Measurements from ENCODE around the gene LY6G5C. TPM values are rescaled to one million over a fixed set of nuclear protein-coding genes. Genes with fewer than 3 reads are reported as not detected.
"Not testable (repeated sequence)": the region's sequence is repeated elsewhere in the genome, so short reads cannot be mapped to it uniquely, and the experiment has no call there.

LY6G5C gene
- total RNA-seq, 1 donor from 2014 or later, result not detected

GRCh38 chr6:31712296-31712695 lies 31.4 kb upstream of the LY6G5C start:
- peak; percentile 57 for TF ChIP-seq CTCF (IDR thresholded peaks at IDR 0.05; ENCODE audit: insufficient read depth, low read length, severe bottlenecking)
- DNase-seq (ENCODE audit: low read depth), result no peak
- Histone ChIP-seq H3K27me3 (ENCODE audit: control insufficient read depth, insufficient read depth, low read length) (no peaks in the 10 kb centered on the region), H3K4me3 (ENCODE audit: low read depth, low read length) (no peak overlapping the region), H3K36me3 (ENCODE audit: control insufficient read depth, insufficient read depth, low read length) (no peaks in the 10 kb centered on the region)
- FAIRE-seq, result peak; percentile 75

GRCh38 chr6:31711233-31711632 lies 30.4 kb upstream of the LY6G5C start:
- Histone ChIP-seq H3K36me3 (ENCODE audit: control insufficient read depth, insufficient read depth, low read length) (no peaks in the 10 kb centered on the region), H3K27me3 (ENCODE audit: control insufficient read depth, insufficient read depth, low read length) (no peaks in the 10 kb centered on the region), H3K4me3 (ENCODE audit: low read depth, low read length) (no peak overlapping the region)
- TF ChIP-seq CTCF (IDR thresholded peaks at IDR 0.05; ENCODE audit: insufficient read depth, low read length, severe bottlenecking), result no peak
- no peak for FAIRE-seq
- DNase-seq (ENCODE audit: low read depth), result no peak

GRCh38 chr6:31710523-31711219 lies 29.8 kb upstream of the LY6G5C start:
- no peak for TF ChIP-seq CTCF (IDR thresholded peaks at IDR 0.05; ENCODE audit: insufficient read depth, low read length, severe bottlenecking)
- FAIRE-seq (no peak), DNase-seq (ENCODE audit: low read depth) (no peak)
- Histone ChIP-seq H3K36me3 (ENCODE audit: control insufficient read depth, insufficient read depth, low read length) (no peaks in the 10 kb centered on the region), H3K4me3 (ENCODE audit: low read depth, low read length) (no peak overlapping the region), H3K27me3 (ENCODE audit: control insufficient read depth, insufficient read depth, low read length) (no peaks in the 10 kb centered on the region)

- not testable (repeated sequence) for H3K27me3 ChIP-seq (ENCODE audit: control insufficient read depth, insufficient read depth, low read length); FAIRE-seq; DNase-seq (ENCODE audit: low read depth); H3K36me3 ChIP-seq (ENCODE audit: control insufficient read depth, insufficient read depth, low read length); H3K4me3 ChIP-seq (ENCODE audit: low read depth, low read length)
Observed at GRCh38 chr6:31709157-31709556, 28.3 kb upstream of the LY6G5C start.

- FAIRE-seq (no peak), DNase-seq (ENCODE audit: low read depth) (no peak)
- H3K4me3 ChIP-seq (ENCODE audit: low read depth, low read length), result no peak overlapping the region
- H3K27me3 ChIP-seq (ENCODE audit: control insufficient read depth, insufficient read depth, low read length), result no peaks in the 10 kb centered on the region
- H3K36me3 ChIP-seq (ENCODE audit: control insufficient read depth, insufficient read depth, low read length), result no peaks in the 10 kb centered on the region
- no peak for TF ChIP-seq CTCF (IDR thresholded peaks at IDR 0.05; ENCODE audit: insufficient read depth, low read length, severe bottlenecking)
Observed at GRCh38 chr6:31708224-31708623, 27.4 kb upstream of the LY6G5C start.

- DNase-seq (ENCODE audit: low read depth), result no peak
- FAIRE-seq, result no peak
- H3K36me3 ChIP-seq (ENCODE audit: control insufficient read depth, insufficient read depth, low read length), result no peaks in the 10 kb centered on the region
- no peak overlapping the region for H3K4me3 ChIP-seq (ENCODE audit: low read depth, low read length)
- no peaks in the 10 kb centered on the region for H3K27me3 ChIP-seq (ENCODE audit: control insufficient read depth, insufficient read depth, low read length)
- no peak for TF ChIP-seq CTCF (IDR thresholded peaks at IDR 0.05; ENCODE audit: insufficient read depth, low read length, severe bottlenecking)
Observed at GRCh38 chr6:31707701-31708100, 26.8 kb upstream of the LY6G5C start.
